IMR-90 (cell line): ENCODE data around the gene OLFML3. TPM values are rescaled to one million over a fixed set of nuclear protein-coding genes. Genes with fewer than 3 reads are reported as not detected.

Experiments used
- ATAC-seq: fragments of 200-7000 bp; cut with Tn5 transposase; 2 replicates; pipeline ENCODE4 v1.9.1; 2020; ENCODE audit warnings: low read depth, mild to moderate bottlenecking, moderate library complexity
- BruUV-seq: library from RNA; stranded (reverse); fragments of 400-500 nt; replicated peaks from 2 replicates; lab custom pipeline; 2021; lab: Mats Ljungman, UMichigan
- CTCF ChIA-PET: fragments of 300-600 bp; formaldehyde crosslinking; extraction: SDS; loops from one replicate; lab custom pipeline; 2021; ENCODE audit warnings: antibody characterized with exemption; lab: Yijun Ruan, JAX
- POLR2A ChIA-PET: fragments of 300-600 bp; sonication (Branson Sonifier 250); formaldehyde crosslinking; loops from one replicate; lab custom pipeline; 2022; ENCODE audit warnings: antibody characterized with exemption; ENCODE audit not compliant: unreplicated experiment; lab: Charles Lee
- DNase-seq: peaks from one replicate; pipeline ENCODE4 v3.0.0; 2013
- H2AFZ ChIP-seq: replicated peaks from 2 replicates; pipeline ENCODE3; 2013; ENCODE audit warnings: low read length, mild to moderate bottlenecking; ENCODE audit not compliant: poor library complexity
- H2AK5ac ChIP-seq: 2 replicates; pipeline ENCODE4 v1.6.1; 2013; ENCODE audit warnings: low read depth, low read length, inconsistent platforms
- H2AK9ac ChIP-seq: replicated peaks from 2 replicates; pipeline ENCODE3; 2013; ENCODE audit warnings: mild to moderate bottlenecking, low read depth, low read length, moderate library complexity; ENCODE audit not compliant: poor library complexity
- H2BK120ac ChIP-seq: 2 replicates; pipeline ENCODE4 v1.6.1; 2013; ENCODE audit warnings: low read depth, low read length, inconsistent platforms
- H2BK15ac ChIP-seq: 3 replicates; pipeline ENCODE4 v1.6.1; 2013; ENCODE audit warnings: low read depth, low read length, inconsistent platforms
- H2BK20ac ChIP-seq: 2 replicates; pipeline ENCODE4 v1.6.1; 2013; ENCODE audit warnings: low read depth, mild to moderate bottlenecking, inconsistent platforms, low read length, moderate library complexity
- H2BK5ac ChIP-seq: 2 replicates; pipeline ENCODE4 v1.6.1; 2013; ENCODE audit warnings: mild to moderate bottlenecking, low read depth, low read length, inconsistent platforms; ENCODE audit not compliant: poor library complexity, severe bottlenecking
- H3K14ac ChIP-seq: replicated peaks from 2 replicates; pipeline ENCODE4 v1.6.1; 2013; ENCODE audit warnings: low read depth, low read length, inconsistent platforms
- H3K18ac ChIP-seq: 2 replicates; pipeline ENCODE4 v1.6.1; 2013; ENCODE audit warnings: low read depth, low read length, control low read depth
- H3K23ac ChIP-seq: 2 replicates; pipeline ENCODE4 v1.6.1; 2013; ENCODE audit warnings: low read depth, low read length, inconsistent platforms
- H3K27ac ChIP-seq: 2 replicates; pipeline ENCODE4 v1.5.1; 2013; ENCODE audit warnings: mild to moderate bottlenecking, control low read depth, low read length; ENCODE audit not compliant: insufficient read depth
- H3K27me3 ChIP-seq: 2 replicates; pipeline ENCODE4 v1.6.1; 2013; ENCODE audit warnings: low read length; ENCODE audit not compliant: control insufficient read depth, insufficient read depth
- H3K36me3 ChIP-seq: 2 replicates; pipeline ENCODE4 v1.6.1; 2013; ENCODE audit warnings: low read length, mixed read lengths; ENCODE audit not compliant: control insufficient read depth, insufficient read depth
- H3K4ac ChIP-seq: 2 replicates; pipeline ENCODE4 v1.6.1; 2013; ENCODE audit warnings: low read depth, low read length, inconsistent platforms
- H3K4me1 ChIP-seq: 2 replicates; pipeline ENCODE4 v1.6.1; 2013; ENCODE audit warnings: low read length, mixed read lengths; ENCODE audit not compliant: control insufficient read depth, insufficient read depth
- H3K4me2 ChIP-seq: 2 replicates; pipeline ENCODE4 v1.6.1; 2013; ENCODE audit warnings: low read depth, mild to moderate bottlenecking, control low read depth, low read length, moderate library complexity
- H3K4me3 ChIP-seq: 2 replicates; pipeline ENCODE4 v1.5.1; 2013; ENCODE audit warnings: low read depth, mild to moderate bottlenecking, control low read depth, low read length, moderate library complexity; ENCODE audit not compliant: insufficient read depth
- H3K56ac ChIP-seq: 2 replicates; pipeline ENCODE4 v1.6.1; 2013; ENCODE audit warnings: low read length, inconsistent platforms; ENCODE audit not compliant: insufficient read depth; ENCODE audit errors: extremely low read depth
- H3K79me1 ChIP-seq, 2 experiments: 2 replicates each; pipeline ENCODE4 v1.6.1; 2013; ENCODE audit warnings: low read length in 2 of 2, inconsistent platforms in 1 of 2, low read depth in 1 of 2
- H3K9ac ChIP-seq: 2 replicates; pipeline ENCODE4 v1.6.1; 2013; ENCODE audit warnings: low read depth, low read length, control low read depth
- H3K9me1 ChIP-seq: 2 replicates; pipeline ENCODE4 v1.6.1; 2013; ENCODE audit warnings: low read length, inconsistent platforms; ENCODE audit not compliant: insufficient read depth
- H3K9me3 ChIP-seq: 2 replicates; pipeline ENCODE4 v1.6.1; 2013; ENCODE audit warnings: low read length; ENCODE audit not compliant: control insufficient read depth, insufficient read depth
- H4K20me1 ChIP-seq: 2 replicates; pipeline ENCODE4 v1.6.1; 2013; ENCODE audit warnings: low read length, inconsistent platforms; ENCODE audit not compliant: insufficient read depth
- H4K5ac ChIP-seq: 2 replicates; pipeline ENCODE4 v1.6.1; 2013; ENCODE audit warnings: mild to moderate bottlenecking, low read depth, low read length, control low read depth
- H4K8ac ChIP-seq, 2 experiments: 2 replicates each; pipeline ENCODE4 v1.6.1; 2013; ENCODE audit warnings: low read depth in 2 of 2, low read length in 2 of 2, control low read depth in 1 of 2, inconsistent platforms in 1 of 2
- H4K91ac ChIP-seq: 2 replicates; pipeline ENCODE4 v1.6.1; 2013; ENCODE audit warnings: low read depth, low read length, inconsistent platforms; ENCODE audit not compliant: insufficient read depth
- MXI1 ChIP-seq: IDR thresholded peaks from 2 replicates; pipeline ENCODE4 v1.6.1; 2012; ENCODE audit warnings: low read depth, mild to moderate bottlenecking, low read length, moderate library complexity, borderline replicate concordance
- RAD21 ChIP-seq: IDR thresholded peaks from 2 replicates; pipeline ENCODE4 v1.6.1; 2012; ENCODE audit warnings: low read length, improper control_type of control experiment
- SMC3 ChIP-seq: fragments of 150-350 bp; IDR thresholded peaks from 2 replicates; pipeline ENCODE4 v1.6.1; 2016; ENCODE audit warnings: low read depth, mild to moderate bottlenecking, antibody characterized with exemption, low read length, moderate library complexity
- WGBS, 2 experiments: methylation state at CpG; one replicate each; pipeline versions ENCODE4 v1.1.5 to v1.1.7; 2013; ENCODE audit warnings: missing lambda C conversion rate in 2 of 2; ENCODE audit not compliant: insufficient read length in 1 of 2; ENCODE audit errors: extremely low coverage in 2 of 2; 5-methylcytosine and 5-hydroxymethylcytosine counted together
- dilution Hi-C: fragments of 300-500 bp; cut with HindIII; formaldehyde crosslinking; loops from one replicate; pipeline ENCODE4 v1.14.3; 2018; ENCODE audit warnings: low sequenced_read_pairs; ENCODE audit not compliant: unreplicated experiment
- in situ Hi-C: fragments of 300-500 bp; cut with MboI; formaldehyde crosslinking; loops from 3 replicates; pipeline ENCODE4 v1.14.3; 2019; ENCODE audit warnings: low sequenced_read_pairs, inconsistent platforms, mixed read lengths
- intact Hi-C: fragments of 100-400 bp; cut with micrococcal nuclease; formaldehyde crosslinking; loops from 2 replicates; pipeline ENCODE4 v1.10.0; 2022
- polyA plus RNA-seq, 3 experiments: library from polyadenylated mRNA; depleted of rRNA; stranded (reverse); fragments of >200 nt; gene quantifications; 2 replicates each; pipeline ENCODE4 v1.2.3, GENCODE V29; 2012; ENCODE audit warnings: low replicate concordance in 1 of 3
- total RNA-seq: library from RNA; depleted of rRNA; stranded (reverse); fragments of >200 nt; gene quantifications from 2 replicates; pipeline ENCODE4 v1.2.3, GENCODE V29; 2012
- TF ChIP-seq, protein P1 (sequence below): conservative IDR thresholded peaks from 2 replicates; pipeline ENCODE4 v1.5.1; 2012; ENCODE audit warnings: mild to moderate bottlenecking, low read depth, low read length, improper control_type of control experiment

The OLFML3 gene
- total and polyA plus RNA-seq, 2 of the 4 experiments (the other 2 are of a cell fraction), result 40.9 to 71.3 TPM

GRCh38 chr1:113949007-113949406, 30.3 kb upstream of the OLFML3 start:
- in situ Hi-C loops, result no loop called here
- Histone ChIP-seq H4K8ac (no peak overlapping the region), H3K4me3 (no peak overlapping the region), H2BK5ac (no peak overlapping the region), H2AK9ac (no peak overlapping the region), H2AK5ac (no peak overlapping the region), H3K14ac (no peak overlapping the region), H3K18ac (no peak overlapping the region), H2BK15ac (no peak overlapping the region), H3K79me1 (peaks cover 25 to 52% of the 10 kb centered on the region in 2 experiments), H3K27ac (no peak overlapping the region), H3K56ac (no peak overlapping the region), H4K5ac (no peak overlapping the region), H4K20me1 (peaks cover 14% of the 10 kb centered on the region; the same call in 1 of the 2 replicates), H2BK20ac (no peak overlapping the region), H3K9ac (no peak overlapping the region), H3K27me3 (no peaks in the 10 kb centered on the region), H3K36me3 (peaks cover 8% of the 10 kb centered on the region; the same call in 1 of the 2 replicates), H2BK120ac (no peak overlapping the region), H3K9me3 (no peaks in the 10 kb centered on the region), H2AFZ (no peak overlapping the region), H3K4me2 (no peak overlapping the region), H3K4ac (no peak overlapping the region), H4K91ac (no peak overlapping the region), H3K4me1 (peaks cover 7% of the 10 kb centered on the region), H3K23ac (no peak overlapping the region), H3K9me1 (peaks cover 3% of the 10 kb centered on the region; the same call in 1 of the 2 replicates)
- DNase-seq (no peak), ATAC-seq (no peak)
- no TSS peak for BruUV-seq
- 80% methylated on average over 3 of the region's 5 CpGs; no CpG with 5 or more reads in 1 of the 2 experiments for WGBS, 2 experiments
- POLR2A ChIA-PET, result interaction anchor here (0.6 to 1.1 kb wide), 4 partner anchors 9 to 37 kb away, joined by 3 to 14 read pairs (median 4); no protein-coding TSS in a partner anchor
- peak; percentile 22; the same call in 1 of the 2 replicates for TF ChIP-seq RAD21
- TF ChIP-seq MXI1, result no peak
- TF ChIP-seq, protein P1, sequence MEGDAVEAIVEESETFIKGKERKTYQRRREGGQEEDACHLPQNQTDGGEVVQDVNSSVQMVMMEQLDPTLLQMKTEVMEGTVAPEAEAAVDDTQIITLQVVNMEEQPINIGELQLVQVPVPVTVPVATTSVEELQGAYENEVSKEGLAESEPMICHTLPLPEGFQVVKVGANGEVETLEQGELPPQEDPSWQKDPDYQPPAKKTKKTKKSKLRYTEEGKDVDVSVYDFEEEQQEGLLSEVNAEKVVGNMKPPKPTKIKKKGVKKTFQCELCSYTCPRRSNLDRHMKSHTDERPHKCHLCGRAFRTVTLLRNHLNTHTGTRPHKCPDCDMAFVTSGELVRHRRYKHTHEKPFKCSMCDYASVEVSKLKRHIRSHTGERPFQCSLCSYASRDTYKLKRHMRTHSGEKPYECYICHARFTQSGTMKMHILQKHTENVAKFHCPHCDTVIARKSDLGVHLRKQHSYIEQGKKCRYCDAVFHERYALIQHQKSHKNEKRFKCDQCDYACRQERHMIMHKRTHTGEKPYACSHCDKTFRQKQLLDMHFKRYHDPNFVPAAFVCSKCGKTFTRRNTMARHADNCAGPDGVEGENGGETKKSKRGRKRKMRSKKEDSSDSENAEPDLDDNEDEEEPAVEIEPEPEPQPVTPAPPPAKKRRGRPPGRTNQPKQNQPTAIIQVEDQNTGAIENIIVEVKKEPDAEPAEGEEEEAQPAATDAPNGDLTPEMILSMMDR, result peak; percentile 40
- peak; percentile 52 for TF ChIP-seq SMC3
- intact Hi-C loops, result loop anchor here (5.0 kb wide), 1 partner anchor 112 kb away; no protein-coding TSS in a partner anchor
- CTCF ChIA-PET, result interaction anchor here (0.6 to 1.5 kb wide), 4 partner anchors 10 to 1234 kb away, joined by 3 to 5 read pairs (median 3); no protein-coding TSS in a partner anchor
- dilution Hi-C loops, result no loop called here
